H1 (cell line): Measurements from ENCODE around the gene NTNG2. TPM values are rescaled to one million over a fixed set of nuclear protein-coding genes. Genes with fewer than 3 reads are reported as not detected.

Experiments used
- BRCA1 ChIP-seq: IDR thresholded peaks from 2 replicates; pipeline ENCODE4 v1.6.1; 2012; ENCODE audit warnings: low read depth, low read length, improper control_type of control experiment
- CHD1 ChIP-seq: IDR thresholded peaks from 2 replicates; pipeline ENCODE4 v1.6.1; 2012; ENCODE audit warnings: low read depth, low read length, improper control_type of control experiment
- CREB1 ChIP-seq: IDR thresholded peaks from 2 replicates; pipeline ENCODE4 v1.6.1; 2012; ENCODE audit warnings: inconsistent platforms
- KDM1A ChIP-seq: fragments of 200-600, 300-600 bp; sonication (generic); IDR thresholded peaks from 2 replicates; pipeline ENCODE4 v1.7.1; 2016; ENCODE audit warnings: mild to moderate bottlenecking, low read length, borderline replicate concordance
- NRF1 ChIP-seq: IDR thresholded peaks from 2 replicates; pipeline ENCODE4 v1.6.1; 2011; ENCODE audit warnings: mild to moderate bottlenecking, low read depth, low read length, improper control_type of control experiment
- SIX5 ChIP-seq: IDR thresholded peaks from 2 replicates; pipeline ENCODE4 v1.6.1; 2011; ENCODE audit warnings: mild to moderate bottlenecking, low read depth, low read length
- polyA plus RNA-seq, 7 experiments: library from polyadenylated mRNA; depleted of rRNA in 3 of 7; stranded (reverse) in 5 of 7; unstranded in 2 of 7; fragments of >200 nt in 5 of 7; fragments of 200-250 nt in 2 of 7; gene quantifications; 1 replicate in 5 of 7; 2 replicates in 1 of 7; 4 replicates in 1 of 7; pipeline versions ENCODE4 v1.2.1 to v1.2.3, GENCODE V29; 2011 to 2013; ENCODE audit warnings: missing spikeins in 2 of 7, mixed read lengths in 2 of 7
- total RNA-seq: library from RNA; stranded (reverse); fragmentation: NEBNext Ultra II Directional; extraction: Animal tissue kit (Norgen Biotek cat#: 25700); gene quantifications from 2 replicates; pipeline ENCODE4 v1.2.1, GENCODE V29; 2021

NTNG2 gene
- total and polyA plus RNA-seq, 2 of the 8 experiments (the other 6 are each of a cell fraction or from before 2014, with no cell fraction given) = 1.4 to 1.5 TPM

- TF ChIP-seq SIX5 = no peak
- TF ChIP-seq NRF1 = no peak
- no peak for TF ChIP-seq KDM1A
- TF ChIP-seq CHD1 = no peak
- TF ChIP-seq BRCA1 = no peak
- peak; percentile 44 for TF ChIP-seq CREB1
- TF ChIP-seq, all 59 proteins: peak for 10
Measured at GRCh38 chr9:132169672-132170392, 8.0 kb downstream of the NTNG2 start (continued).
